Smooth muscle cell (in vitro differentiated cells): Measurements from ENCODE around the gene LPCAT1. TPM values are rescaled to one million over a fixed set of nuclear protein-coding genes. Genes with fewer than 3 reads are reported as not detected.
"Not testable (repeated sequence)": the region's sequence is repeated elsewhere in the genome, so short reads cannot be mapped to it uniquely, and the experiment has no call there.

ENCODE experiments used
- DNase-seq: peaks from one replicate; lab custom pipeline; 2025; ENCODE audit not compliant: unreplicated experiment; lab: John Stamatoyannopoulos, UW
- H2AFZ ChIP-seq: fragments of 200-600 bp; sonication (generic); 2 replicates; pipeline ENCODE4 v1.6.0; 2016; ENCODE audit warnings: antibody characterized with exemption, low read depth, mild to moderate bottlenecking
- H3F3A ChIP-seq: fragments of 200-600 bp; sonication (generic); 2 replicates; pipeline ENCODE4 v1.6.0; 2017; ENCODE audit warnings: antibody characterized with exemption, low read depth
- H3K27ac ChIP-seq: fragments of 200-600 bp; sonication (generic); 2 replicates; pipeline ENCODE4 v1.5.1; 2016; ENCODE audit warnings: low read depth, mild to moderate bottlenecking
- H3K27me3 ChIP-seq: fragments of 200-600 bp; sonication (generic); 2 replicates; pipeline ENCODE4 v1.6.1; 2016; ENCODE audit warnings: low read depth, mild to moderate bottlenecking
- H3K36me3 ChIP-seq: fragments of 200-600 bp; sonication (generic); 2 replicates; pipeline ENCODE4 v1.5.1; 2016; ENCODE audit warnings: low read depth
- H3K4me1 ChIP-seq: fragments of 200-600 bp; sonication (generic); 2 replicates; pipeline ENCODE4 v1.5.1; 2016; ENCODE audit warnings: low read depth
- H3K4me2 ChIP-seq: fragments of 200-600 bp; sonication (generic); 2 replicates; pipeline ENCODE4 v1.6.0; 2016; ENCODE audit warnings: mild to moderate bottlenecking
- H3K4me3 ChIP-seq: fragments of 200-600 bp; sonication (generic); 2 replicates; pipeline ENCODE4 v1.5.1; 2016; ENCODE audit warnings: mild to moderate bottlenecking
- H3K79me2 ChIP-seq: fragments of 200-600 bp; sonication (generic); 2 replicates; pipeline ENCODE4 v1.6.0; 2016; ENCODE audit warnings: low read depth, mild to moderate bottlenecking
- H3K9ac ChIP-seq: fragments of 200-600 bp; sonication (generic); 2 replicates; pipeline ENCODE4 v1.6.0; 2016; ENCODE audit warnings: low read depth
- H3K9me3 ChIP-seq: fragments of 200-600 bp; sonication (generic); replicated peaks from 2 replicates; pipeline ENCODE4 v1.5.1; 2016; ENCODE audit warnings: low read depth
- H4K20me1 ChIP-seq: fragments of 200-600 bp; sonication (generic); 2 replicates; pipeline ENCODE4 v1.6.0; 2016; ENCODE audit warnings: low read depth
- CTCF ChIP-seq: fragments of 200-600 bp; sonication (generic); IDR thresholded peaks from 2 replicates; pipeline ENCODE4 v1.5.1; 2017; ENCODE audit warnings: borderline replicate concordance, mild to moderate bottlenecking, antibody characterized with exemption; ENCODE audit not compliant: insufficient read depth, poor library complexity, severe bottlenecking
- WGBS: methylation state at CpG from one replicate; pipeline ENCODE4 v1.1.7; 2016; ENCODE audit warnings: low lambda C conversion rate; 5-methylcytosine and 5-hydroxymethylcytosine counted together
- polyA plus RNA-seq: library from polyadenylated mRNA; unstranded; fragments of >200 nt; fragmentation: Nextera tagmentation; extraction: Ambion mirVana; gene quantifications from 2 replicates; pipeline ENCODE4 v1.2.1, GENCODE V29; 2016
- total RNA-seq: library from RNA; depleted of rRNA; stranded (reverse); fragments of >200 nt; gene quantifications from 2 replicates; pipeline ENCODE4 v1.2.3, GENCODE V29; 2014

The LPCAT1 gene
- total and polyA plus RNA-seq, 2 experiments from 2014 or later: 42.7 to 50.1 TPM

DNA sequence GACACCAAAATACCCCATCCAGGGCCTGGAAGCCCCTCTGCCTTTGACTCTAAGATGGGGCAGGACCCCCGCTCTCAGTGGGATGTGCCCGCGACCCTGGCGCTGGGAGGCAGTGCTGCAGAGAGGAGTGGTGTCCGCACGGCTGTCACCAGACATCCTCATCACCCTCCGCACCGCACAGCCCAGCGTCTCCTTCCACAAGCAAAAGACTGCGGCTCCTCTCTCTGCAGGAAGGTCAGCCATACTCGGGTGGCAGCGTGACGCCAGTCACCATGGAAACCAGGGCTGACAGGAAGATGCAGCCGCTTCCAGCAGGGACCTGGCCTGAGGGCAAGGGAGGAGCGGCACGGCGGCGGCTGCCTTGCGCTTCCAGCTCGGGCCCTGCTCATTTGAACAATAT lies 61.4 kb downstream of the LPCAT1 start:
- no peak for DNase-seq
- Histone ChIP-seq H3K36me3 (no peaks in the 10 kb centered on the region), H3K4me3 (no peak overlapping the region), H3K9ac (no peak overlapping the region), H3K4me2 (no peak overlapping the region), H4K20me1 (no peaks in the 10 kb centered on the region), H3K4me1 (no peaks in the 10 kb centered on the region), H3K27ac (no peak overlapping the region), H3K27me3 (no peaks in the 10 kb centered on the region), H3F3A (peaks cover 10% of the 10 kb centered on the region), H2AFZ (no peak overlapping the region), H3K9me3 (no peaks in the 10 kb centered on the region), H3K79me2 (no peaks in the 10 kb centered on the region)
- no peak for TF ChIP-seq CTCF
- 96% methylated on average over 20 of the region's 20 CpGs for WGBS

- no peak overlapping the region for H3K4me3 ChIP-seq
- WGBS: 98% methylated on average over 10 of the region's 10 CpGs
- H3K36me3 ChIP-seq: no peaks in the 10 kb centered on the region
These were observed 62.4 kb downstream of the LPCAT1 start for GRCh38 chr5:1461396-1461795.

GRCh38 chr5:1460054-1460682 lies 63.6 kb downstream of the LPCAT1 start:
- Histone ChIP-seq H3K9me3 (peaks cover 10% of the 10 kb centered on the region), H4K20me1 (no peaks in the 10 kb centered on the region), H3K9ac (no peak overlapping the region), H2AFZ (no peak overlapping the region), H3K79me2 (no peaks in the 10 kb centered on the region), H3K27me3 (no peaks in the 10 kb centered on the region), H3F3A (peaks cover 10% of the 10 kb centered on the region), H3K4me3 (no peak overlapping the region), H3K36me3 (no peaks in the 10 kb centered on the region), H3K4me1 (no peaks in the 10 kb centered on the region), H3K4me2 (no peak overlapping the region), H3K27ac (no peak overlapping the region)
- DNase-seq: no peak
- no peak for TF ChIP-seq CTCF
- WGBS: 96% methylated on average over 16 of the region's 16 CpGs

More at GRCh38 chr5:1461396-1461795, 62.4 kb downstream of the LPCAT1 start:
- Histone ChIP-seq H3F3A (peaks cover 10% of the 10 kb centered on the region), H2AFZ (no peak overlapping the region), H3K27me3 (no peaks in the 10 kb centered on the region), H3K4me1 (no peaks in the 10 kb centered on the region), H3K79me2 (no peaks in the 10 kb centered on the region), H3K27ac (no peak overlapping the region), H3K4me2 (no peak overlapping the region), H3K9ac (no peak overlapping the region), H3K9me3 (peaks cover 4% of the 10 kb centered on the region), H4K20me1 (no peaks in the 10 kb centered on the region)
- TF ChIP-seq CTCF: no peak
- DNase-seq: no peak

- H3K79me2 ChIP-seq, H3K36me3 ChIP-seq, H3K27ac ChIP-seq, H2AFZ ChIP-seq, H3K4me2 ChIP-seq, DNase-seq, H3K4me1 ChIP-seq, H3K27me3 ChIP-seq, H4K20me1 ChIP-seq, H3K9ac ChIP-seq, H3K4me3 ChIP-seq, H3F3A ChIP-seq: not testable (repeated sequence)
- WGBS: 100% methylated on average over 2 of the region's 2 CpGs
- H3K9me3 ChIP-seq: peaks cover 15% of the 10 kb centered on the region
These were observed 64.3 kb downstream of the LPCAT1 start for GRCh38 chr5:1459435-1459834.

DNA sequence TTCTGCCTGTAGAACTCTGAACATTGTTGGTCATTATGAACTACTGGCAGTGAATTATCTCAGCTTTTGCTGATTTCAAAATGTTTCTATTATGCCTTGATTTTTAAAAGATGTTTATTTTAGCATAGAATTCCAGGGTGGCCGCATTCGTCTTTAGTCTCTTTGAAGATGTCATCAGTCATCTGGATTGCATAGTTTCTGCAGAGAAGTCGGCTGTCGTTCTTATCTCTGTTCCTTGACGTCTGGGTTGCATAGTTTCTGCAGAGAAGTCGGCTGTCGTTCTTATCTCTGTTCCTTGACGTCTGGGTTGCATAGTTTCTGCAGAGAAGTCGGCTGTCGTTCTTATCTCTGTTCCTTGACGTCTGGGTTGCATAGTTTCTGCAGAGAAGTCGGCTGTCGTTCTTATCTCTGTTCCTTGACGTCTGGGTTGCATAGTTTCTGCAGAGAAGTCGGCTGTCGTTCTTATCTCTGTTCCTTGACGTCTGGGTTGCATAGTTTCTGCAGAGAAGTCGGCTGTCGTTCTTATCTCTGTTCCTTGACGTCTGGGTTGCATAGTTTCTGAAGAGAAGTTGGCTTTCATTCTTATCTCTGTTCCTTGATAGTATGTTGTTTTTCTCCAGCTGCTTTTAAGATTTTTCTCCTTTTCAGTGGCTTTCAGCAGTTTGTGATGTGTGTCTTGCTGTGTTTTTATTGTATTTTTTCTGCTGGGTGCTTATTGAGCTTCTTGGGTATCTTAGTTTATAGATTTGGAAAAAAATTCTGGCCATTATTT lies 67.5 kb downstream of the LPCAT1 start:
- H2AFZ ChIP-seq, H3F3A ChIP-seq, DNase-seq, H3K4me3 ChIP-seq, H3K4me2 ChIP-seq, H3K4me1 ChIP-seq, H3K36me3 ChIP-seq, H3K27me3 ChIP-seq, H3K27ac ChIP-seq, H4K20me1 ChIP-seq, H3K79me2 ChIP-seq, H3K9ac ChIP-seq: not testable (repeated sequence)
- 85% methylated on average over 13 of the region's 20 CpGs for WGBS
- H3K9me3 ChIP-seq: peaks cover 15% of the 10 kb centered on the region
